HepG2 (cell line): Measurements from ENCODE around the gene ZNF430. TPM values are rescaled to one million over a fixed set of nuclear protein-coding genes. Genes with fewer than 3 reads are reported as not detected.

Source experiments
- ZNF350 ChIP-seq: sonication (generic); formaldehyde crosslinking; IDR thresholded peaks from 2 replicates; pipeline ENCODE4 v1.4.0; 2020; ENCODE audit warnings: mild to moderate bottlenecking, low read depth, missing genetic modification reagents, borderline replicate concordance
- polyA plus RNA-seq, 8 experiments: library from polyadenylated mRNA; depleted of rRNA in 3 of 8; stranded (reverse) in 7 of 8; unstranded in 1 of 8; fragments of >200 nt; fragmentation: Illumina TruSeq in 4 of 8; extraction: Trizol in 4 of 8; gene quantifications; 2 replicates each; pipeline versions ENCODE4 v1.2.1 to v1.2.3, GENCODE V29; 2011 to 2016; ENCODE audit warnings: low read depth in 4 of 8, missing spikeins in 1 of 8, mixed read lengths in 1 of 8; ENCODE audit not compliant: insufficient read depth in 1 of 8
- total RNA-seq, 5 experiments: library from RNA; depleted of rRNA; stranded (reverse); fragments of >200 nt; fragmentation: Illumina TruSeq; extraction: Trizol; gene quantifications; 2 replicates each; pipeline ENCODE4 v1.2.3, GENCODE V29; 2016; ENCODE audit warnings: low read depth in 1 of 5
- TF ChIP-seq, protein P1 (sequence below), 2 experiments: sonication (generic) in 1 of 2; formaldehyde crosslinking in 1 of 2; IDR thresholded peaks; 2 replicates each; pipeline versions ENCODE4 v1.4.0 to v1.6.1; 2016 to 2020; ENCODE audit warnings: borderline replicate concordance in 1 of 2, low read depth in 1 of 2, mild to moderate bottlenecking in 1 of 2, missing genetic modification reagents in 1 of 2
- TF ChIP-seq, protein P2 (sequence below): fragments of 450-650 bp; IDR thresholded peaks from 2 replicates; pipeline ENCODE4 v1.6.1; 2017; ENCODE audit warnings: mild to moderate bottlenecking
- TF ChIP-seq, protein P3 (sequence below): sonication (generic); formaldehyde crosslinking; IDR thresholded peaks from 2 replicates; pipeline ENCODE4 v1.4.0; 2020; ENCODE audit warnings: missing genetic modification reagents
- TF ChIP-seq, protein P4 (sequence below): sonication (generic); formaldehyde crosslinking; IDR thresholded peaks from 2 replicates; pipeline ENCODE4 v1.5.0; 2020; ENCODE audit warnings: missing genetic modification reagents

The ZNF430 gene
- total and polyA plus RNA-seq, 2 of the 13 experiments (the other 11 are each of a cell fraction or from before 2014, with no cell fraction given), result 4.1 to 6.9 TPM

DNA sequence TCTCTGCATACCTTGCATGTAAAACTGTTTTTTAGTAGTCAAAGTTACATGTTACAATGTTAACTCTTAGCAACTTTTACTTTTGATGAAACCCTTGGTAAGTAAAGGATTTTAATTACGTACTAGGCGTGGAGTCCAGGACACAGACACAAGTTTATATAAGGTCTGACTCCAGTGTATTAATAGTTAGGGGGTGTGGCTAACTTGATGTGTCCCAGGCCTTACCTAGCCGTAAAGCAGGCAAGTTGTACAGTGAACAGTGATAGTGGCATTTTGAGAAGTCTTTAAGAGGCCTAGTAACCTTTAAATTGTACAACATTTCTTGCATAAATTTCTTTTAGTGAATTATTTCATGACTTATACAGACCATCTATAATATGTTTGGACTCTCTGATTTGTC, 67.4 kb downstream of the ZNF430 start (continued):
- TF ChIP-seq, protein P1, sequence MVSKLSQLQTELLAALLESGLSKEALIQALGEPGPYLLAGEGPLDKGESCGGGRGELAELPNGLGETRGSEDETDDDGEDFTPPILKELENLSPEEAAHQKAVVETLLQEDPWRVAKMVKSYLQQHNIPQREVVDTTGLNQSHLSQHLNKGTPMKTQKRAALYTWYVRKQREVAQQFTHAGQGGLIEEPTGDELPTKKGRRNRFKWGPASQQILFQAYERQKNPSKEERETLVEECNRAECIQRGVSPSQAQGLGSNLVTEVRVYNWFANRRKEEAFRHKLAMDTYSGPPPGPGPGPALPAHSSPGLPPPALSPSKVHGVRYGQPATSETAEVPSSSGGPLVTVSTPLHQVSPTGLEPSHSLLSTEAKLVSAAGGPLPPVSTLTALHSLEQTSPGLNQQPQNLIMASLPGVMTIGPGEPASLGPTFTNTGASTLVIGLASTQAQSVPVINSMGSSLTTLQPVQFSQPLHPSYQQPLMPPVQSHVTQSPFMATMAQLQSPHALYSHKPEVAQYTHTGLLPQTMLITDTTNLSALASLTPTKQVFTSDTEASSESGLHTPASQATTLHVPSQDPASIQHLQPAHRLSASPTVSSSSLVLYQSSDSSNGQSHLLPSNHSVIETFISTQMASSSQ (IDR thresholded peaks at IDR 0.05; ENCODE audit: low read depth), result no peak
- TF ChIP-seq, protein P1 (CRISPR knock-in tag; IDR thresholded peaks at IDR 0.05; ENCODE audit: borderline replicate concordance), result no peak
- TF ChIP-seq, protein P2, sequence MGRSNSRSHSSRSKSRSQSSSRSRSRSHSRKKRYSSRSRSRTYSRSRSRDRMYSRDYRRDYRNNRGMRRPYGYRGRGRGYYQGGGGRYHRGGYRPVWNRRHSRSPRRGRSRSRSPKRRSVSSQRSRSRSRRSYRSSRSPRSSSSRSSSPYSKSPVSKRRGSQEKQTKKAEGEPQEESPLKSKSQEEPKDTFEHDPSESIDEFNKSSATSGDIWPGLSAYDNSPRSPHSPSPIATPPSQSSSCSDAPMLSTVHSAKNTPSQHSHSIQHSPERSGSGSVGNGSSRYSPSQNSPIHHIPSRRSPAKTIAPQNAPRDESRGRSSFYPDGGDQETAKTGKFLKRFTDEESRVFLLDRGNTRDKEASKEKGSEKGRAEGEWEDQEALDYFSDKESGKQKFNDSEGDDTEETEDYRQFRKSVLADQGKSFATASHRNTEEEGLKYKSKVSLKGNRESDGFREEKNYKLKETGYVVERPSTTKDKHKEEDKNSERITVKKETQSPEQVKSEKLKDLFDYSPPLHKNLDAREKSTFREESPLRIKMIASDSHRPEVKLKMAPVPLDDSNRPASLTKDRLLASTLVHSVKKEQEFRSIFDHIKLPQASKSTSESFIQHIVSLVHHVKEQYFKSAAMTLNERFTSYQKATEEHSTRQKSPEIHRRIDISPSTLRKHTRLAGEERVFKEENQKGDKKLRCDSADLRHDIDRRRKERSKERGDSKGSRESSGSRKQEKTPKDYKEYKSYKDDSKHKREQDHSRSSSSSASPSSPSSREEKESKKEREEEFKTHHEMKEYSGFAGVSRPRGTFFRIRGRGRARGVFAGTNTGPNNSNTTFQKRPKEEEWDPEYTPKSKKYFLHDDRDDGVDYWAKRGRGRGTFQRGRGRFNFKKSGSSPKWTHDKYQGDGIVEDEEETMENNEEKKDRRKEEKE, result no peak
- TF ChIP-seq, protein P3, sequence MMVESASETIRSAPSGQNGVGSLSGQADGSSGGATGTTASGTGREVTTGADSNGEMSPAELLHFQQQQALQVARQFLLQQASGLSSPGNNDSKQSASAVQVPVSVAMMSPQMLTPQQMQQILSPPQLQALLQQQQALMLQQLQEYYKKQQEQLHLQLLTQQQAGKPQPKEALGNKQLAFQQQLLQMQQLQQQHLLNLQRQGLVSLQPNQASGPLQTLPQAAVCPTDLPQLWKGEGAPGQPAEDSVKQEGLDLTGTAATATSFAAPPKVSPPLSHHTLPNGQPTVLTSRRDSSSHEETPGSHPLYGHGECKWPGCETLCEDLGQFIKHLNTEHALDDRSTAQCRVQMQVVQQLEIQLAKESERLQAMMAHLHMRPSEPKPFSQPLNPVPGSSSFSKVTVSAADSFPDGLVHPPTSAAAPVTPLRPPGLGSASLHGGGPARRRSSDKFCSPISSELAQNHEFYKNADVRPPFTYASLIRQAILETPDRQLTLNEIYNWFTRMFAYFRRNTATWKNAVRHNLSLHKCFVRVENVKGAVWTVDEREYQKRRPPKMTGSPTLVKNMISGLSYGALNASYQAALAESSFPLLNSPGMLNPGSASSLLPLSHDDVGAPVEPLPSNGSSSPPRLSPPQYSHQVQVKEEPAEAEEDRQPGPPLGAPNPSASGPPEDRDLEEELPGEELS (CRISPR knock-in tag), result no peak
- TF ChIP-seq, protein P4, sequence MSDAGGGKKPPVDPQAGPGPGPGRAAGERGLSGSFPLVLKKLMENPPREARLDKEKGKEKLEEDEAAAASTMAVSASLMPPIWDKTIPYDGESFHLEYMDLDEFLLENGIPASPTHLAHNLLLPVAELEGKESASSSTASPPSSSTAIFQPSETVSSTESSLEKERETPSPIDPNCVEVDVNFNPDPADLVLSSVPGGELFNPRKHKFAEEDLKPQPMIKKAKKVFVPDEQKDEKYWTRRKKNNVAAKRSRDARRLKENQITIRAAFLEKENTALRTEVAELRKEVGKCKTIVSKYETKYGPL (CRISPR knock-in tag), result no peak
- no peak for TF ChIP-seq ZNF350
